Measurements from ENCODE around the gene SNX15. TPM values are rescaled to one million over a fixed set of nuclear protein-coding genes. Genes with fewer than 3 reads are reported as not detected.

The SNX15 gene
- total RNA-seq, 1 experiment from 2014 or later, result 18.5 TPM

DNA sequence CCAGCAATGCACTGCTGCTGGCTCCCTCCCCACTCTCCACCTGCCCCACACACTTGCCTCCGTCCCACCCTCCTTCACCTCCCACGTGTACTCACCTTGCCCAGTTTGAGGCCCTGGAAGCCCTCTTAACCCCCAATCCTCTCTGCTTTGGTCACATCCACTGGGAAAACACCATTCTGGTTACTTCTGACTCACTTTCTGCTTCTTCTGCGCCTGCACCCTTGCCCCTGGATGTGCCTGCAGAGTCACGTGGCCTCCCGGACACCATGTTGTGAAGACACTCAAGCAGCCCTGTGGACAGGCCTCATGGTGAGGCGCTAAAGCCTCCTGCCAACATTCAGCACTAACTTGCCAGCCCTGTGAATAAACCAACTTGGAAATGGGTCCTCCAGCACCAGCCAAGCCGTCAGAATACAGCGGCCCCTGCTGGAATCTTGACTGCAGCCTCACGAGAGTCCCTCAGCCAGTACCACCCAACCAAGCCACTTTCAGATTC lies 33.7 kb downstream of the SNX15 start:
- DNase-seq, result peak; percentile 25
- no peaks in the 10 kb centered on the region for H3K27me3 ChIP-seq
- H3K4me3 ChIP-seq, result no peak overlapping the region
- H3K36me3 ChIP-seq, result no peaks in the 10 kb centered on the region
- no peaks in the 10 kb centered on the region for H3K9me3 ChIP-seq

DNA sequence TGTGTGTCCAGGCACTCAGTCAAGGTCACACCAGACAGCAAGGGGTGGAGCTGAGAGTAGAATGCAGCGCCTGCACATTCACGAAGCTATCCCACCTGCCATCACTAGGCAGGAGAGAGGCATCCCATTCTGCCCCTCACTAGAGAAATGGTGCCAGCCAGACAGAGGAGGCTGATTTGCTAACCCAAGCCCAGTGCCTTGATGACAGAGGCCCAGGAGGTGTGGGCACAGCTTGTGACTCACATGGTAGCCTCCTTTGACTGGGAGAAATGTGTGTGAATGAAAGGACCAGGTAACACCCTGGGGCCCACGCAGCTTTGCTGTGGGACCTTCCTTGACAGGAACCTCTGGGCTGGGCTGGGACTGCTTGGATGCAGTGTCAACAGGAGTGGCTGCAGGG lies 36.3 kb downstream of the SNX15 start:
- DNase-seq, result no peak
- no peaks in the 10 kb centered on the region for H3K27me3 ChIP-seq
- no peak overlapping the region for H3K4me3 ChIP-seq
- no peaks in the 10 kb centered on the region for H3K9me3 ChIP-seq
- H3K36me3 ChIP-seq, result no peaks in the 10 kb centered on the region

DNA sequence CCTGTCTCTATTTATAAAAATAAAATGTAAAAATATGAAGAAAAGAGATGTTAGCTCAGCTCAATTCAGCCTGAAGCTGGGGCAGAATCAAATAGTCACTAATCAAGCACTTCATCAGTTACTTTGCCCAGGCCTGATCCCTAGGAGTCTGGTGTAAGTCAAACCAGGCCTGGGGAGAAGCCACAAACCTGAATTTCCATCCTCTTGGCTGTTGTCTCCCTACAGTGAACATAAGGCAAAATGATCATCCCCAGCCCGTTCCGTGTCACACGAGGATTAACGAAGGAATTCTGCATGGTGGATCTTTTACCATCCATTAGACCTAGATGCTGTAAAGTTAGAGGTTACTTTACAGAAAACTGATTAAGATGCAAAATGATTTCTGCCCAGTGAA lies 37.6 kb downstream of the SNX15 start:
- Histone ChIP-seq H3K36me3 (no peaks in the 10 kb centered on the region), H3K4me3 (no peak overlapping the region), H3K27me3 (no peaks in the 10 kb centered on the region), H3K9me3 (no peaks in the 10 kb centered on the region)
- DNase-seq, result no peak

DNA sequence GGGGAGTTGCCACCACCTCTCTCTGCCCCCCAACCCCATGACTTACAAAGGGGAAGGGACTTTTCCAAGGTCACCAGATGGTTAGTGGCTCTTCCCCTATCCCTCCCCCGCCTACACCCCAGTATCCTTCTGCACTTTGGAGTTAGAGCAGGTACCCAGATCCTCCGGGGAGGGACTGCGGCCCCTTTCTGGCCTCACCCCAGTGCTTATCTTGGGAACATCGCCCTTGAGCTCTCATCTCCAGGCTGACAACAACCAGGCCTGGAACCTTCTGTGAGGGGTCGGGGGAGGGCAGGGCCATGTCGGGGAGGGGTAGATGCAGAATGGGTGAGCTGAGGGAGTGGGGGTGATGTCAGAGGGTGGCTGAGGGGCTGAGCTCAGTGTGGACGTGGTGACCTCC lies 38.6 kb downstream of the SNX15 start:
- Histone ChIP-seq H3K4me3 (no peak overlapping the region), H3K27me3 (no peaks in the 10 kb centered on the region), H3K36me3 (no peaks in the 10 kb centered on the region), H3K9me3 (no peaks in the 10 kb centered on the region)
- no peak for DNase-seq

DNA sequence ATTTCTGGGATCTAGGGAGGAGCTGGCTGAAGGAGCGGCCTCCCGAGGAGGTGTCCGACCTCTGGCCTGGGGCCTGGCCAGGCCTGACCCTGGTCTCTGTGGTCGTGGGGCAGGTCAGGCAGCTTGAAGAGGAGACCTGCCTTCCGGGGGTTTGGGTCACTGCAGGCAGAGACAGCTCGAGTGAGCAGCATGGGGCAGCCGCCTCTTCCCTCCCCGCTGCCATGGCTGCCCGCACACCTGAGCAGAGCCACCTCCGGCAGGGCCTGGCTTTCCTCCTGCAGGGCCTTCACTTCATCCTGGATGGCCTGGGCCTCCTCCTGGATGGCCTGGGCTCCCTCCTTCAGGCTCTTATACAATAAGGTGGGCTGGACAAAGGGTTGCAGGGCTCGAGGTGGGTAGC lies 39.1 kb downstream of the SNX15 start:
- no peaks in the 10 kb centered on the region for H3K9me3 ChIP-seq
- no peaks in the 10 kb centered on the region for H3K27me3 ChIP-seq
- no peak overlapping the region for H3K4me3 ChIP-seq
- no peaks in the 10 kb centered on the region for H3K36me3 ChIP-seq
- DNase-seq, result no peak

GRCh38 chr11:65066805-65067291 lies 39.6 kb downstream of the SNX15 start:
- no peaks in the 10 kb centered on the region for H3K9me3 ChIP-seq
- no peak for DNase-seq
- no peaks in the 10 kb centered on the region for H3K27me3 ChIP-seq
- H3K4me3 ChIP-seq, result no peak overlapping the region
- no peaks in the 10 kb centered on the region for H3K36me3 ChIP-seq

DNA sequence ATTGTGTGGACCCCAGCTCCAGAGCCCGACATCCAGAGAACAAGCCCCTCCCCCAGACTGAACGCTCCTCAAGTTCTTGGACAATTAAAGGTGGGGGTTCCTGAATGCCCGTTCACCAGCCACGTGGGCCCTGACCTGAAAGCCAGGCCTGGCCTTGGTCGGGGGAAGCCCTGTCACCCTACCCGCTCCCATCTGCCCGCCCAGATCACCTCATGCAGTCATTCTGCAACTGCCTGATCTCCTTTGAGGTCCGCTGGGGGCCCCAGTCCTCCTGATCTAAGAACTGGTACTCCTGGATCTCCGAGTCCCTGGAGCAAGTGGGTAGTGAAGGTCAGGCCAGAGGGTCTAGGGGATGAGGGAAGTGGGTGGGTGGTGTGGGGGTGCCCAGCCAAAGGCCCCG lies 40.2 kb downstream of the SNX15 start:
- Histone ChIP-seq H3K36me3 (no peaks in the 10 kb centered on the region), H3K27me3 (no peaks in the 10 kb centered on the region), H3K9me3 (no peaks in the 10 kb centered on the region), H3K4me3 (no peak overlapping the region)
- no peak for DNase-seq

DNA sequence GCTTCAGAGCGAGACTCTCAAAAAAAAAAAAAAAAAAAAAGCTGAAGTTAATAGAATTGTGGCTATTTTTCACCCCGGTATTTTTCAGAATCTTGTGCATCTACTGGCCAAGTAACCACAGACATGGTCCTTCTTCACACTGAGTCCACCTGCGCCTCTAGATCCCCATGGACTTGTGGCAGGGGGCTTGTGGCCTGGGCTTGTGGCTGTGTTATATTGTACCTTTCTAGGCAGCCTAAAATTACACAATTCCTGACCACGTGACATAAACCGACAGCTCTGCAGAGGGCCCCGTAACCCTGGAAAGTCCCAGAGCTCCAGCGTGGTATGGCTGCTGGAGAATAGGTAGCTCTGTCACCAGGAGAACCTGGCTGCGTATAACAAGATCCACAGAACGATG lies 42.0 kb downstream of the SNX15 start:
- DNase-seq, result no peak
- Histone ChIP-seq H3K36me3 (no peaks in the 10 kb centered on the region), H3K9me3 (no peaks in the 10 kb centered on the region), H3K4me3 (no peak overlapping the region), H3K27me3 (no peaks in the 10 kb centered on the region)

GRCh38 chr11:65071907-65072630 lies 44.8 kb downstream of the SNX15 start:
- Histone ChIP-seq H3K36me3 (peaks cover 9% of the 10 kb centered on the region), H3K27me3 (no peaks in the 10 kb centered on the region), H3K9me3 (no peaks in the 10 kb centered on the region), H3K4me3 (no peak overlapping the region)
- DNase-seq, result no peak

DNA sequence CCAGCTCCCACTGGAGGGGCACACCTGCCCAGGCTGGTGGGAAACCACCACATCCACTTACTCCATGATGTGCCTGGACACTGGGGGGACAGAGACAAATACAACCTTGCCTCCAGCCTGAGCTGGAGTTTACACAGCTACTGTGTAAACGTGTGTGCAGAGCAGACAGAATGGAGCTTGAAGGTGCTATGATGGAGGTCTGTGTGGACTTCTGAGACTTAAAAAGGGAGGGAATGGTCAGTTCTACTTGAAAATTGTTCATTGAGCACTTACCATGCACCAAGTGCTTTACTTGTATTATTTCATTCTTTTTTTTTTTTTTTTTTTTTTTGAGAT lies 45.4 kb downstream of the SNX15 start:
- no peak for DNase-seq
- Histone ChIP-seq H3K9me3 (no peaks in the 10 kb centered on the region), H3K27me3 (no peaks in the 10 kb centered on the region), H3K36me3 (peaks cover 15% of the 10 kb centered on the region), H3K4me3 (no peak overlapping the region)

- H3K27me3 ChIP-seq, result no peaks in the 10 kb centered on the region
- peaks cover 54% of the 10 kb centered on the region for H3K36me3 ChIP-seq
- DNase-seq, result no peak
- no peaks in the 10 kb centered on the region for H3K9me3 ChIP-seq
- H3K4me3 ChIP-seq, result no peak overlapping the region
Measured at GRCh38 chr11:65077451-65077850, 50.2 kb downstream of the SNX15 start.

GRCh38 chr11:65078151-65078550 lies 50.9 kb downstream of the SNX15 start:
- Histone ChIP-seq H3K4me3 (no peak overlapping the region), H3K27me3 (no peaks in the 10 kb centered on the region), H3K36me3 (peaks cover 61% of the 10 kb centered on the region), H3K9me3 (no peaks in the 10 kb centered on the region)
- DNase-seq, result peak; percentile 27

GRCh38 chr11:65078786-65079342 lies 51.6 kb downstream of the SNX15 start:
- DNase-seq, result no peak

GRCh38 chr11:65083134-65083833 lies 56.0 kb downstream of the SNX15 start:
- H3K27me3 ChIP-seq, result no peaks in the 10 kb centered on the region
- no peaks in the 10 kb centered on the region for H3K9me3 ChIP-seq
- peaks cover 65% of the 10 kb centered on the region for H3K36me3 ChIP-seq
- peak overlapping the region; percentile 77 for H3K4me3 ChIP-seq
- no peak for DNase-seq

More at GRCh38 chr11:65078786-65079342, 51.6 kb downstream of the SNX15 start:
- Histone ChIP-seq H3K9me3 (no peaks in the 10 kb centered on the region), H3K4me3 (no peak overlapping the region), H3K27me3 (no peaks in the 10 kb centered on the region), H3K36me3 (peaks cover 61% of the 10 kb centered on the region)

GRCh38 chr11:65083834-65084597 lies 56.8 kb downstream of the SNX15 start, which contains the start of the genes CDCA5 and ZFPL1:
Gene CDCA5 (minus strand): TSS chr11:65084040. CDS start chr11:65083978, 62 bp downstream.
Gene ZFPL1 (plus strand): TSS chr11:65084222. CDS start chr11:65084699, 477 bp downstream.
- peak within 1 kb of the TSS; percentile 77 for H3K4me3 ChIP-seq
- H3K9me3 ChIP-seq, result no peaks in the 10 kb centered on the region
- no peaks in the 10 kb centered on the region for H3K27me3 ChIP-seq
- peaks cover 59% of the 10 kb centered on the region for H3K36me3 ChIP-seq
- DNase-seq, result peak; percentile 96

DNA sequence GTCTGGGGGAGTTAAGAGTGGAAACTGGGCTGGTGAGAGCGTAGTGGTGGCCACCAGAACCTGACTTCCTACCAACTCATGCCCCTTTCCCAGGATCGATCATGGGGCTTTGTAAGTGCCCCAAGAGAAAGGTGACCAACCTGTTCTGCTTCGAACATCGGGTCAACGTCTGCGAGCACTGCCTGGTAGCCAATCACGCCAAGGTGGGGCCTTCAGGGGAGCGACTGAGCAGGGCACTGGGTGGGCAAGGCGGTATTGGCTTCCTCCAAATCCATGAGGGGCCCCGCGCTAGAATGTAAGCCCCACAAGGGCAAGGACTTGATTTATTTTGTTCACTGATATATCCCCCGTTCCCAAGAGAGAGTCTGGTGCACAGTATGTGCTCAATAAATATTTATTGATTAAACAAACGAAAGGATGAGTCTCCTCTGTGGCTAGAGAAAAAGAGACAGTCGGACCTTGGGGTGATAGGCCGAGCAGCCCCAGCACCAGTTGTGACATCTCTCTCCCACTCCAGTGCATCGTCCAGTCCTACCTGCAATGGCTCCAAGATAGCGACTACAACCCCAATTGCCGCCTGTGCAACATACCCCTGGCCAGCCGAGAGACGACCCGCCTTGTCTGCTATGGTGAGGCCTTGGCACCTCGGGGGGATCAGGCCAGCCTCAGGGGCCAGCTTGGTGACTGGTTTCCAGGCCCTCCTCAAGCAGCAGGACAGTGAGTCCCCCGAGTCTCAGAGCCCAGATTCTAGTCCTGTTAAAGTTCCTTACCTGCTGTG lies 57.5 kb downstream of the SNX15 start:
- DNase-seq, result no peak
- H3K4me3 ChIP-seq, result peak overlapping the region; percentile 77
- H3K36me3 ChIP-seq, result peaks cover 54% of the 10 kb centered on the region

More for the DNA sequence above, 57.5 kb downstream of the SNX15 start:
- H3K9me3 ChIP-seq, result no peaks in the 10 kb centered on the region
- H3K27me3 ChIP-seq, result no peaks in the 10 kb centered on the region

All from MG63 (cell line).